Suprapubic skin (tissue), 4 donors: ENCODE measurements around the gene FMN1.

Source experiments
- EP300 ChIP-seq: sonication (generic); formaldehyde crosslinking; IDR thresholded peaks from one replicate; pipeline ENCODE4 v1.6.1; 2017; ENCODE audit warnings: antibody characterized with exemption
- POLR2A ChIP-seq, 2 donors: fragments of 450-650 bp; IDR thresholded peaks; one replicate each; pipeline ENCODE4 v1.6.1; 2017; ENCODE audit warnings: antibody characterized with exemption in 2 of 2, mild to moderate bottlenecking in 2 of 2, moderate library complexity in 2 of 2
- POLR2AphosphoS5 ChIP-seq, 3 donors: sonication (generic); formaldehyde crosslinking; IDR thresholded peaks; one replicate each; pipeline ENCODE4 v1.6.1; 2017; ENCODE audit warnings: antibody characterized with exemption in 3 of 3
- TF ChIP-seq, protein P1 (sequence below), 2 donors: fragments of 200-600 bp in 1 of 2; fragments of 450-650 bp in 1 of 2; sonication (generic) in 1 of 2; IDR thresholded peaks; one replicate each; pipeline ENCODE4 v1.5.1; 2016 to 2019; ENCODE audit warnings: antibody characterized with exemption in 2 of 2, mild to moderate bottlenecking in 1 of 2, moderate library complexity in 1 of 2

DNA sequence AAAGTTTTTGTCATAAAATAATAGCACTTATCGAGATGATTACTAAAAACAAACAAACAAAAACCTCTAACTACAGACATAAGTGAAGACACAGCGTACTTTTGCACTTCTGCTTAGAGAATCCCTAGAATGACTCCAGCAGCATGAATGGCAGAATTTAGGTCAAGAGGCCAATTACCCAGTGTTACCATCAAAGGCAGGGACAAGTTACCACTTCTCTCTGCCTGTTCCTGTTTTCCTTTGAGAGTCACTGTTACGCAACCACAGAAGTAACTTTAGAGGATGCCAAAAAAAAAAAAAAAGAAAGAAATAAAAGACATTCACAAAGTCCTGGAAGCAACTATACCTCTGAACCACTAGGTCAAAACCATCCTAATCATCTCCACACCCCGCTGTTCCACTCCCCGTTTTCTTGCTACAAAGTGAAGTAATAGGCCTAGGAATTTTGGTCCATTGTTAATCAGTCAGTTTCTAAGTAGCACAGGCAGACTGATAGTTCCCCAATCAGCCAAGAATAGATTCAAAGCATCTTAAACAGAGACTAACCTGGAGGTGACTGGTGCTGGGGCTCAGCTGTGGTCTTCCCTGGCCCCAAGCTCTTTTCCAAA, 41.9 kb downstream of the FMN1 start:
- no peak for TF ChIP-seq POLR2AphosphoS5 (IDR thresholded peaks at IDR 0.05)
- TF ChIP-seq, protein P1, sequence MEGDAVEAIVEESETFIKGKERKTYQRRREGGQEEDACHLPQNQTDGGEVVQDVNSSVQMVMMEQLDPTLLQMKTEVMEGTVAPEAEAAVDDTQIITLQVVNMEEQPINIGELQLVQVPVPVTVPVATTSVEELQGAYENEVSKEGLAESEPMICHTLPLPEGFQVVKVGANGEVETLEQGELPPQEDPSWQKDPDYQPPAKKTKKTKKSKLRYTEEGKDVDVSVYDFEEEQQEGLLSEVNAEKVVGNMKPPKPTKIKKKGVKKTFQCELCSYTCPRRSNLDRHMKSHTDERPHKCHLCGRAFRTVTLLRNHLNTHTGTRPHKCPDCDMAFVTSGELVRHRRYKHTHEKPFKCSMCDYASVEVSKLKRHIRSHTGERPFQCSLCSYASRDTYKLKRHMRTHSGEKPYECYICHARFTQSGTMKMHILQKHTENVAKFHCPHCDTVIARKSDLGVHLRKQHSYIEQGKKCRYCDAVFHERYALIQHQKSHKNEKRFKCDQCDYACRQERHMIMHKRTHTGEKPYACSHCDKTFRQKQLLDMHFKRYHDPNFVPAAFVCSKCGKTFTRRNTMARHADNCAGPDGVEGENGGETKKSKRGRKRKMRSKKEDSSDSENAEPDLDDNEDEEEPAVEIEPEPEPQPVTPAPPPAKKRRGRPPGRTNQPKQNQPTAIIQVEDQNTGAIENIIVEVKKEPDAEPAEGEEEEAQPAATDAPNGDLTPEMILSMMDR (IDR thresholded peaks at IDR 0.05), result no peak
- TF ChIP-seq POLR2A (IDR thresholded peaks at IDR 0.05), result no peak
- TF ChIP-seq EP300, result no peak
